HT1080 (cell line): Measurements from ENCODE around the gene ELANE. TPM values are rescaled to one million over a fixed set of nuclear protein-coding genes. Genes with fewer than 3 reads are reported as not detected.
A peak's percentile ranks its signal among the peaks of the same experiment; 100 is the strongest.
"Not testable (repeated sequence)": the region's sequence is repeated elsewhere in the genome, so short reads cannot be mapped to it uniquely, and the experiment has no call there.

ENCODE experiments used
- DNase-seq: peaks from one replicate; pipeline ENCODE4 v3.0.0-alpha.2; 2015; ENCODE audit warnings: low read depth
- total RNA-seq: library from RNA; depleted of rRNA; stranded (reverse); fragments of >200 nt; shearing (Covaris generic); gene quantifications from 2 replicates; pipeline ENCODE4 v1.2.3, GENCODE V29; 2014

The ELANE gene
- total RNA-seq, 1 experiment from 2014 or later, result not detected

DNA sequence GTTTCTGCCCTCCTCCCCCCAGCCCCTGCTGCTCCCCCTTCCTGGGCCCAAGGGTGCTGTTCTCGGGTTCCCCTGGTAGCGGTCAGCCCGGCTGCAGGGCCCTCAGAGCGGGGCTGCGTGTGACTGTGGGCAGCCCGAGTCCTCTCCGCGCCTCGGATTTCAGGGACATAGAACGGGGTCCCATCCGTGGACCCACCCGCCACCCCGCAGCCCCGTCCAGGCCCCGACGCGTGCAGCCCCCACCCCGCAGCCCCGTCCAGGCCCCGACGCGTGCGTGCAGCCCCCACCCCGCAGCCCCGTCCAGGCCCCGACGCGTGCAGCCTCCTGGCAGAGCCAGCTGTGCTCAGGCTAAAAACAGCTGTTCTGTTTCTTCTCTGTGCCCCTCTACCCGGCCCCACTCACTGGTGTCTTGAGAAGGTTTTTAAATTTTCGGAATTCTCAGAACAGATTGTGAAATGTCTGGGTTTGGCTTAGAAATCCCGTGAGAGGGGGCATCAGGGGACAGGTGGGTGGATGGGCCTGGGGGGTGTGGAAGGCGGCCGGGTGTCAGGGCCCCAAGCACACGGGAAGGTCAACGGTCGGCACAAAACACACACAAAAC lies 16.8 kb upstream of the ELANE start:
- no peak for DNase-seq

- no peak for DNase-seq
Observed at GRCh38 chr19:840519-841206, 11.4 kb upstream of the ELANE start, which contains the start of gene PRTN3. Gene PRTN3, plus strand, starts transcription at chr19:840999. Its CDS starts 10 bp downstream, at chr19:841009.

- DNase-seq, result not testable (repeated sequence)
Observed at GRCh38 chr19:842802-843179, 9.3 kb upstream of the ELANE start.

- no peak for DNase-seq
Observed at GRCh38 chr19:843180-843835, 8.8 kb upstream of the ELANE start.

DNA sequence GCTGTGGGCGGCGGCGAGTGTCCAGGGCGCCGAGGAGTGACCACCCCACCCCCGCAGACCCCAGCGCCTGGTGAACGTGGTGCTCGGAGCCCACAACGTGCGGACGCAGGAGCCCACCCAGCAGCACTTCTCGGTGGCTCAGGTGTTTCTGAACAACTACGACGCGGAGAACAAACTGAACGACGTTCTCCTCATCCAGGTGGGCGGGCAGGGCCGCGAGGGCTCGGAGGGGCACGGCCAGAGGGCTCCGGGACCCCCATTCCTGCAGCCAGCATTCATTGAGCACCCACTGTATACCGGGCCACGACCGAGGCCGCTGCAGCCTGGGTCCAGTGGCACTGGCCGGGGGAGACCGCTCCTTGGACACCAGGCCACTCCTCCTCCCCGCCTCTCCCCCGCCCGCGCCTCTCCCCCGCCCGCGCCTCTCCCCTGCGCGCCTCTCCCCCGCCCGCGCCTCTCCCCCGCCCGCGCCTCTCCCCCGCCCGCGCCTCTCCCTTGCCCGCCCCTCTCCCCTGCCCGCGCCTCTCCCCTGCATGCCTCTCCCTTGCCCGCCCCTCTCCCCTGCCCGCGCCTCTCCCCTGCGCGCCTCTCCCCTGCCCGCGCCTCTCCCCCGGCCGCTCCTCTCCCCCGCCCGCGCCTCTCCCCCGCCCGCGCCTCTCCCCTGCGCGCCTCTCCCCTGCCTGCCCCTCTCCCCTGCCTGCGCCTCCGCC lies 8.1 kb upstream of the ELANE start:
- no peak for DNase-seq

- no peak for DNase-seq
Observed at GRCh38 chr19:844546-844971, 7.5 kb upstream of the ELANE start.

- no peak for DNase-seq
Observed at GRCh38 chr19:845707-846521, 6.2 kb upstream of the ELANE start.

GRCh38 chr19:848386-848921 lies 3.6 kb upstream of the ELANE start:
- DNase-seq, result no peak

DNA sequence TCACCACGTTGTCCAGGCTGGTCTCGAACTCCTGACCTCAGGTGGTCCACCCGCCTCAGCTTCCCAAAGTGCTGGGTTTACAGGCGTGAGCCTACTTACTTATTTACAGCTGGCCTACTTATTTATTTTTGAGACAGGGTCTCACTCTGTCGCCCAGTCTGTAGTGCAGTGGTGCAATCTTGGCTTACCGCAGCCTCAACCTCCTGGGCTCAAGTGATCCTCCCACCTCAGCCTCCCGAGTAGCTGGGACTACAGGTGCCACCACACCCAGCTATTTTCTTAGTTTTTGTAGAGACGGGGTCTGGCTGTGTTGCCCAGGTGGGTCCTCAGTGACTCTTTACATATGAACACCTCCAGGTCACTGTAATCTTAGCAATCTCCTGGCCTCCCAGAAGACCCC lies 2.9 kb upstream of the ELANE start:
- not testable (repeated sequence) for DNase-seq

GRCh38 chr19:850221-850978 lies 1.7 kb upstream of the ELANE start:
- peak; percentile 69 for DNase-seq

DNA sequence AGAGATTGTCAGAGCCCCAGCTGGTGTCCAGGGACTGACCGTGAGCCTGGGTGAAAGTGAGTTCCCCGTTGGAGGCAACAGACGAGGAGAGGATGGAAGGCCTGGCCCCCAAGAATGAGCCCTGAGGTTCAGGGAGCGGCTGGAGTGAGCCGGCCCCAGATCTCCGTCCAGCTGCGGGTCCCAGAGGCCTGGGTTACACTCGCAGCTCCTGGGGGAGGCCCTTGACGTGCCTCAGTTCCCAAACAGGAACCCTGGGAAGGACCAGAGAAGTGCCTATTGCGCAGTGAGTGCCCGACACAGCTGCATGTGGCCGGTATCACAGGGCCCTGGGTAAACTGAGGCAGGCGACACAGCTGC lies 1.1 kb upstream of the ELANE start:
- no peak for DNase-seq

- DNase-seq, result no peak
Observed at GRCh38 chr19:853014-853585, 997 bp downstream of the ELANE start.

- DNase-seq, result not testable (repeated sequence)
Observed at GRCh38 chr19:853614-854220, 1.6 kb downstream of the ELANE start.

GRCh38 chr19:854549-854948 lies 2.4 kb downstream of the ELANE start:
- no peak for DNase-seq

- no peak for DNase-seq
Observed at GRCh38 chr19:855142-855541, 3.0 kb downstream of the ELANE start.

DNA sequence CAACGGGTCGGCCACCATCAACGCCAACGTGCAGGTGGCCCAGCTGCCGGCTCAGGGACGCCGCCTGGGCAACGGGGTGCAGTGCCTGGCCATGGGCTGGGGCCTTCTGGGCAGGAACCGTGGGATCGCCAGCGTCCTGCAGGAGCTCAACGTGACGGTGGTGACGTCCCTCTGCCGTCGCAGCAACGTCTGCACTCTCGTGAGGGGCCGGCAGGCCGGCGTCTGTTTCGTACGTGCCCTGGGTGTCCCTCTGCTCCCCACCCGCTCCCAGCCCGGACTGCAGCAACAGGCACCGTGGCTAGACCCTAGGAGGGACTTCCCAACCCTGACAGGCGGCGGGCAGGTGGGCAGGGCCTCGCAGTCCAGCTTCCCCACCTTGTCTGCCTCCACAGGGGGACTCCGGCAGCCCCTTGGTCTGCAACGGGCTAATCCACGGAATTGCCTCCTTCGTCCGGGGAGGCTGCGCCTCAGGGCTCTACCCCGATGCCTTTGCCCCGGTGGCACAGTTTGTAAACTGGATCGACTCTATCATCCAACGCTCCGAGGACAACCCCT lies 3.5 kb downstream of the ELANE start:
- no peak for DNase-seq

DNA sequence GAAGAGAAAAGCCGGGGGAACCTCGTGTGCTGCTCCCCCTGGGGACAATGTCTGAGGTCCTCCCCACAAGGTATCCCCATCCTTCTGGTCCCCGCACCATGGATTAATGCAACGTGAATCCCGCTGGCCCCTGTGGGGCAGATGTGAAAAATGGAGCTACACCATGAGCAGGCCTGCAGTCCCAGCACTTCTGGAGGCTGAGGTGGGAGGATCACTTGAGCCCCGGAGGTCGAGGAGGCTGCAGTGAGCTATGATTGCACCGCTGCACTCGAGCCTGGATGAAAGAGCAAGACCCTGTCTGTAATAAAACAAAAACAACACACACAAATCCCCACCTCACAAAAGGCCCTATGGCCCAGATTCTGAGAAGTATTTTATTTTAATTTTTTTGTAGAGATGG lies 6.2 kb downstream of the ELANE start:
- DNase-seq, result no peak

- DNase-seq, result no peak
Observed at GRCh38 chr19:858868-859843, 7.1 kb downstream of the ELANE start, which contains the start of gene CFD. Gene CFD, plus strand, starts transcription at chr19:859664. Its CDS starts 26 bp downstream, at chr19:859690.
